Adrenal gland (tissue), 12 donors: ENCODE measurements around the gene DNAAF3. TPM values are rescaled to one million over a fixed set of nuclear protein-coding genes. Genes with fewer than 3 reads are reported as not detected.
A peak's percentile ranks its signal among the peaks of the same experiment; 100 is the strongest.

Experiments
- DNase-seq, 7 donors: peaks; one replicate each; pipeline ENCODE4 v3.0.0-alpha.2; 2019 to 2020
- H3K27ac ChIP-seq, 5 donors: fragments of 200-600 bp; sonication (generic) in 4 of 5; 1 replicate in 3 of 5; 2 replicates in 2 of 5; pipeline versions ENCODE4 v1.5.1 to v1.8.0; 2016 to 2020; ENCODE audit warnings: mild to moderate bottlenecking in 1 of 5
- H3K27me3 ChIP-seq: fragments of 200-600 bp; 2 replicates; pipeline ENCODE4 v1.8.0; 2021
- H3K36me3 ChIP-seq, 2 donors: fragments of 200-600 bp; replicated peaks in 1 of 2; 1 replicate in 1 of 2; 2 replicates in 1 of 2; pipeline versions ENCODE4 v1.5.1 to v1.8.0; 2018 to 2022
- H3K4me1 ChIP-seq, 2 donors: fragments of 200-600 bp; replicated peaks in 1 of 2; 1 replicate in 1 of 2; 2 replicates in 1 of 2; pipeline versions ENCODE4 v1.5.1 to v1.8.0; 2018 to 2021
- H3K4me3 ChIP-seq, 4 donors: fragments of 200-600 bp; sonication (generic) in 3 of 4; one replicate each; pipeline ENCODE4 v1.5.1; 2016 to 2018
- H3K9me3 ChIP-seq, 3 donors: fragments of 200-600 bp; sonication (generic) in 1 of 3; replicated peaks in 1 of 3; 1 replicate in 2 of 3; 2 replicates in 1 of 3; pipeline versions ENCODE4 v1.5.1 to v1.8.0; 2016 to 2021
- CTCF ChIP-seq, 6 experiments: fragments of 450-650 bp in 4 of 6; fragments of 200-600 bp in 2 of 6; sonication (generic) in 1 of 6; IDR thresholded peaks; 1 replicate in 5 of 6; 2 replicates in 1 of 6; pipeline versions ENCODE4 v1.5.1 to v1.8.0; 2016 to 2021; ENCODE audit warnings: antibody characterized with exemption in 6 of 6, mild to moderate bottlenecking in 2 of 6, moderate library complexity in 1 of 6
- POLR2A ChIP-seq, 2 donors: fragments of 450-650 bp; IDR thresholded peaks; one replicate each; pipeline ENCODE4 v1.6.1; 2017; ENCODE audit warnings: antibody characterized with exemption in 2 of 2, mild to moderate bottlenecking in 2 of 2, moderate library complexity in 1 of 2
- whole genome bisulfite sequencing, 4 donors: extraction: QIAGEN DNeasy Blood & Tissue Kit in 2 of 4; methylation state at CpG; one replicate each; pipeline versions ENCODE4 v1.1.5 to v1.1.7; 2013 to 2017; 5-methylcytosine and 5-hydroxymethylcytosine counted together
- intact Hi-C, 2 donors: fragments of 100-400 bp; cut with DNase I; formaldehyde crosslinking; loops; one replicate each; pipeline versions ENCODE4 v1.14.1 to v1.15.0; 2022 to 2023
- polyA plus RNA-seq, 3 donors: library from polyadenylated mRNA; stranded (reverse); fragments of 200-250 nt in 2 of 3; fragments of 350-450 nt in 1 of 3; fragmentation: Illumina TruSeq in 1 of 3; extraction: RNeasy Lipid Tissue Mini Kit (QIAGEN cat#74804) in 1 of 3; gene quantifications; one replicate each; pipeline ENCODE4 v1.2.3, GENCODE V29; 2013 to 2014
- total RNA-seq, 9 donors: library from RNA; depleted of rRNA in 4 of 9; stranded (reverse); fragments of >200 nt in 4 of 9; fragments of 120-200 nt in 1 of 9; fragmentation: NEBNext Ultra II Directional in 1 of 9; extraction: Animal tissue kit (Norgen Biotek cat#: 25700) in 1 of 9; gene quantifications; one replicate each; pipeline versions ENCODE4 v1.1.0 to v1.2.4, GENCODE V29; 2013 to 2023
- donor health status: healthy with polysubstance abuse.
- donor health status: Bipolar disorder and iron deficiency.
- donor health status: DM: yes; HTN: yes; CAD: no.
- donor health status: DM: no; HTN: no; CAD: no.
- donor health status: DM: no; HTN: no; CAD: no.
- donor health status: DM: yes; HTN: yes; CAD: no.

DNAAF3 gene
- total and polyA plus RNA-seq, 12 donors = 1.9 to 5.8 (median 3.6) TPM

- Histone ChIP-seq H3K4me1 (peaks cover 15 to 38% of the 10 kb centered on the region in 2 donors), H3K4me3 (no peak overlapping the region), H3K27me3 (no peaks in the 10 kb centered on the region), H3K27ac (no peak overlapping the region), H3K9me3 (no peaks in the 10 kb centered on the region), H3K36me3 (peaks cover 0 to 10% of the 10 kb centered on the region in 2 donors)
- TF ChIP-seq POLR2A (IDR thresholded peaks at IDR 0.05) (no peak), CTCF (IDR thresholded peaks at IDR 0.05) (no peak)
- intact Hi-C loops = no loop called here
- DNase-seq = no peak
- WGBS, 4 donors = 89 to 93% (median 92%) methylated on average over 6 to 9 of the region's 9 CpGs
These were observed 51.8 kb downstream of the DNAAF3 start for GRCh38 chr19:55114566-55115145.

- TF ChIP-seq CTCF (IDR thresholded peaks at IDR 0.05) (no peak), POLR2A (IDR thresholded peaks at IDR 0.05) (no peak)
- intact Hi-C loops = no loop called here
- Histone ChIP-seq H3K27ac (peak overlapping the region in 4 of 5 donors; percentile 21 to 67 (median 43)), H3K4me3 (no peak overlapping the region), H3K9me3 (no peaks in the 10 kb centered on the region), H3K36me3 (peaks cover 0 to 14% of the 10 kb centered on the region in 2 donors), H3K27me3 (no peaks in the 10 kb centered on the region), H3K4me1 (peaks cover 15 to 37% of the 10 kb centered on the region in 2 donors)
- DNase-seq = peak; percentile 66 to 92 (median 83)
- 20 to 54% (median 44%) methylated on average over 2 to 12 of the region's 12 CpGs for WGBS, 4 donors
These were observed 52.8 kb downstream of the DNAAF3 start for GRCh38 chr19:55113570-55114039.

GRCh38 chr19:55112777-55113569 lies 53.4 kb downstream of the DNAAF3 start:
- Histone ChIP-seq H3K9me3 (no peaks in the 10 kb centered on the region), H3K36me3 (peaks cover 0 to 14% of the 10 kb centered on the region in 2 donors), H3K27me3 (no peaks in the 10 kb centered on the region), H3K27ac (peak overlapping the region in 4 of 5 donors; percentile 21 to 67 (median 43)), H3K4me3 (no peak overlapping the region), H3K4me1 (peaks cover 15 to 31% of the 10 kb centered on the region in 2 donors)
- TF ChIP-seq CTCF (IDR thresholded peaks at IDR 0.05) (no peak), POLR2A (IDR thresholded peaks at IDR 0.05) (no peak)
- intact Hi-C loops = no loop called here
- no peak for DNase-seq
- WGBS, 4 donors = 76 to 92% (median 84%) methylated on average over 14 to 23 of the region's 23 CpGs

GRCh38 chr19:55112246-55112776 lies 54.1 kb downstream of the DNAAF3 start:
- DNase-seq = no peak
- no peak overlapping the region for H3K4me3 ChIP-seq
- H3K4me1 ChIP-seq = peaks cover 15 to 31% of the 10 kb centered on the region in 2 donors
- H3K27ac ChIP-seq = peak overlapping the region in 1 of 5 donors; percentile 60
- intact Hi-C loops = no loop called here
- no peak for TF ChIP-seq CTCF (IDR thresholded peaks at IDR 0.05)
- no peak for TF ChIP-seq POLR2A (IDR thresholded peaks at IDR 0.05)
- H3K9me3 ChIP-seq = no peaks in the 10 kb centered on the region
- WGBS, 4 donors = 93 to 100% (median 94%) methylated on average over 1 to 25 of the region's 25 CpGs
- peaks cover 0 to 14% of the 10 kb centered on the region in 2 donors for H3K36me3 ChIP-seq
- no peaks in the 10 kb centered on the region for H3K27me3 ChIP-seq
